Caco-2 (cell line): Measurements from ENCODE around the gene TAF4B. TPM values are rescaled to one million over a fixed set of nuclear protein-coding genes. Genes with fewer than 3 reads are reported as not detected.

Source experiments
- BruUV-seq: library from RNA; stranded (reverse); fragments of 400-500 nt; replicated peaks from 2 replicates; lab custom pipeline; 2021; lab: Mats Ljungman, UMichigan
- CTCF ChIA-PET: fragments of 300-600 bp; sonication (Branson Sonifier 250); formaldehyde crosslinking; loops from one replicate; lab custom pipeline; 2022; ENCODE audit warnings: antibody characterized with exemption; lab: Charles Lee
- POLR2A ChIA-PET: fragments of 300-600 bp; sonication (Branson Sonifier 250); formaldehyde crosslinking; loops from one replicate; lab custom pipeline; 2022; ENCODE audit warnings: antibody characterized with exemption; lab: Charles Lee
- DNase-seq, 2 experiments: peaks; one replicate each; pipeline versions ENCODE4 v3.0.0 to v3.0.0-alpha.2; 2020 to 2022
- H3K27me3 ChIP-seq: replicated peaks from 2 replicates; pipeline ENCODE4 v1.6.0; 2011; ENCODE audit warnings: low read length; ENCODE audit not compliant: control insufficient read depth, insufficient read depth
- H3K36me3 ChIP-seq: 2 replicates; pipeline ENCODE4 v1.5.1; 2011; ENCODE audit warnings: low read length; ENCODE audit not compliant: control insufficient read depth, insufficient read depth
- H3K4me1 ChIP-seq: fragments of 250-450 bp; sonication (Bioruptor Pico); 2 replicates; pipeline ENCODE4 v1.5.1; 2020; ENCODE audit warnings: mild to moderate bottlenecking
- H3K4me3 ChIP-seq: 2 replicates; pipeline ENCODE4 v1.5.1; 2011; ENCODE audit warnings: low read depth, mild to moderate bottlenecking, control low read depth, low read length
- H3K9me3 ChIP-seq: fragments of 250-450 bp; sonication (Bioruptor Pico); 2 replicates; pipeline ENCODE4 v1.5.1; 2020; ENCODE audit warnings: mild to moderate bottlenecking, moderate library complexity
- H3K27ac Mint-ChIP-seq: one replicate; pipeline ENCODE4 v1.8.0; 2022; ENCODE audit warnings: mixed read lengths; ENCODE audit not compliant: unreplicated experiment
- H3K27me3 Mint-ChIP-seq: one replicate; pipeline ENCODE4 v1.8.0; 2022; ENCODE audit warnings: mixed read lengths; ENCODE audit not compliant: insufficient read depth, unreplicated experiment
- H3K36me3 Mint-ChIP-seq: one replicate; pipeline ENCODE4 v1.8.0; 2022; ENCODE audit warnings: mild to moderate bottlenecking, mixed read lengths; ENCODE audit not compliant: insufficient read depth, unreplicated experiment
- H3K4me1 Mint-ChIP-seq: one replicate; pipeline ENCODE4 v1.8.0; 2022; ENCODE audit warnings: low read depth, mixed read lengths; ENCODE audit not compliant: unreplicated experiment
- H3K4me3 Mint-ChIP-seq: one replicate; pipeline ENCODE4 v1.8.0; 2022; ENCODE audit warnings: mild to moderate bottlenecking, moderate library complexity, mixed read lengths; ENCODE audit not compliant: unreplicated experiment
- H3K9me3 Mint-ChIP-seq: one replicate; pipeline ENCODE4 v1.8.0; 2022; ENCODE audit warnings: mixed read lengths; ENCODE audit not compliant: unreplicated experiment
- CTCF ChIP-seq, 2 experiments: fragments of 200-600 bp in 1 of 2; IDR thresholded peaks; 1 replicate in 1 of 2; 2 replicates in 1 of 2; pipeline versions ENCODE4 v1.5.1 to v1.8.0; 2011 to 2022; ENCODE audit warnings: antibody characterized with exemption in 1 of 2, control low read depth in 1 of 2, inconsistent platforms in 1 of 2, low read depth in 1 of 2, low read length in 1 of 2, mild to moderate bottlenecking in 1 of 2, moderate library complexity in 1 of 2; ENCODE audit not compliant: insufficient read depth in 1 of 2, severe bottlenecking in 1 of 2, unreplicated experiment in 1 of 2
- intact Hi-C: fragments of 100-400 bp; cut with micrococcal nuclease; formaldehyde crosslinking; loops from one replicate; pipeline ENCODE4 v1.10.0; 2022; ENCODE audit not compliant: unreplicated experiment
- total RNA-seq: library from RNA; stranded (reverse); gene quantifications from 2 replicates; pipeline ENCODE4 v1.2.3, GENCODE V29; 2022

Gene TAF4B
- total RNA-seq, 1 experiment from 2014 or later = 2.6 TPM

DNA sequence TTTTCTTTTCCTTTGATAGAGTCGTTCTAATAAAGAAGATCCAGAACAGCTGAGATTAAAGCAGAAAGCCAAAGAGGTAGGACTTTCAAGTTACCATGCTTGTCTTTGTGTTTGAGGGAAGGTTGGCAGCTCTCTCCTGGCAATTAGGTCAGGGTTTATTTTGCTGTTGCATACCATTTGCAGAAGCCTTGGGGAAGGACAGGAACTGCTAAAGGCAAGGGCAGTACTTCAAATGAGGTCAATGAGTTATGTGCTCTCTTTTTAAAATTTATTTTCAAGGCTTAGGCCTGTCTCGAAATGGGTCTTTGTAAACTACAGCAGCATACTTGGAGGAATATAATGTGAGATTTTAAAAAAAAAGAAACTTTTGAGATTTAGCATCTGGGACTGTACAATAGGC is 108.9 kb downstream of the TAF4B start:
- no peaks in the 10 kb centered on the region for H3K27me3 ChIP-seq
- no peaks in the 10 kb centered on the region for H3K36me3 Mint-ChIP-seq
- no peaks in the 10 kb centered on the region for H3K9me3 ChIP-seq
- no peaks in the 10 kb centered on the region for H3K4me1 ChIP-seq
- no peaks in the 10 kb centered on the region for H3K36me3 ChIP-seq
- H3K4me1 Mint-ChIP-seq = no peaks in the 10 kb centered on the region
- TF ChIP-seq CTCF (IDR thresholded peaks at IDR 0.05; ENCODE audit: insufficient read depth in 1 of 2, low read depth in 1 of 2, low read length in 1 of 2, severe bottlenecking in 1 of 2, unreplicated experiment in 1 of 2) = no peak
- H3K4me3 ChIP-seq = no peak overlapping the region
- DNase-seq = no peak
- ChIA-PET POLR2A (no interaction called here), CTCF (no interaction called here)
- no TSS peak for BruUV-seq
- H3K27ac Mint-ChIP-seq = no peak overlapping the region
- no peaks in the 10 kb centered on the region for H3K9me3 Mint-ChIP-seq
- H3K27me3 Mint-ChIP-seq = no peaks in the 10 kb centered on the region
- H3K4me3 Mint-ChIP-seq = no peak overlapping the region
- intact Hi-C loops = no loop called here

DNA sequence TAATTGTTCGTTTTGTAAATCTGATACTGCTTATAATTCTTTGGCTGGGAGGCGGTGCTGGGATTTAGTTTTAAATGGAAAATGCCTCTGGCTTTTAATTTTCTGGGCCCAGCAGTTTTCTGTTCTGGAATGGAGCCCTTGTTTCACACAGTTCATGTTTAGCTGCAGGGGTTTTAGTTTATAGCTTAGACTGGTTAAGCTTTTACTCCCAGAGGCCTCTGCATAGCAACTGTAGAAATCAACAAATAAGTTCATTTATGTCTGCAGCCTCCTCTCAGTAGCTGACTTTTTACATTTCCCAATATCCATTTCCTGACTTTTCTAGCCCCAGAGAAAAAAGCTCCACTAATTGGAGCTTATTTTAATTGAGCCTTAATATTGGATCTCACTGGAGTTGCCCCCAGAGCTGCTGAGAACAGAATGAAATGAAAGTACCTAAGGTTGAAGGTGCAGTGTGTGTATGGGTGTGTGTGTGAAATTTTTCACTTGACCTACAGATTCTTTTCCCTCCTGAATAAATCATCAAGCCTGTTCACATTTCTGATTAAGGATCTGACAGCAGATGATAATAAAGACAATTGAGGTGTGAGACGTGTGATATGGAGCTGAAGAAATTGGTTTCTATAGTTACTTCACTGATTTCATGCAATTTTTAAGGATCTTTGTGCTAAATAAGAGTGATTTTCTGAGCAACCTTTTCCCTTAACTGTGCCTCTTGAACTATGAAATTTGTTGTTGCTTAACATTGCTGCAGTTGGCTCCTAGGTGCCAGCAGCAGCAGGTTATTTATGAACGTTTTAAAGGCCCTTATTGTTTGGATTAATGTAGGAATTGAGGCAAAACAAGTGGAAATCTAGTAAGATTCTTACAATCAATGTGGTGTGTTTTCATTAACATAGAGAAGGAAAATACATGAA is 109.6 kb downstream of the TAF4B start:
- Mint-ChIP-seq H3K9me3 (no peaks in the 10 kb centered on the region), H3K36me3 (no peaks in the 10 kb centered on the region), H3K4me1 (no peaks in the 10 kb centered on the region), H3K27ac (no peak overlapping the region), H3K27me3 (no peaks in the 10 kb centered on the region), H3K4me3 (no peak overlapping the region)
- H3K27me3 ChIP-seq = no peaks in the 10 kb centered on the region
- intact Hi-C loops = no loop called here
- H3K4me3 ChIP-seq = no peak overlapping the region
- no peaks in the 10 kb centered on the region for H3K36me3 ChIP-seq
- TF ChIP-seq CTCF (IDR thresholded peaks at IDR 0.05; ENCODE audit: insufficient read depth in 1 of 2, low read depth in 1 of 2, low read length in 1 of 2, severe bottlenecking in 1 of 2, unreplicated experiment in 1 of 2) = no peak
- POLR2A ChIA-PET = no interaction called here
- no peak for DNase-seq
- CTCF ChIA-PET = no interaction called here
- H3K4me1 ChIP-seq = no peaks in the 10 kb centered on the region
- BruUV-seq = no TSS peak
- no peaks in the 10 kb centered on the region for H3K9me3 ChIP-seq

DNA sequence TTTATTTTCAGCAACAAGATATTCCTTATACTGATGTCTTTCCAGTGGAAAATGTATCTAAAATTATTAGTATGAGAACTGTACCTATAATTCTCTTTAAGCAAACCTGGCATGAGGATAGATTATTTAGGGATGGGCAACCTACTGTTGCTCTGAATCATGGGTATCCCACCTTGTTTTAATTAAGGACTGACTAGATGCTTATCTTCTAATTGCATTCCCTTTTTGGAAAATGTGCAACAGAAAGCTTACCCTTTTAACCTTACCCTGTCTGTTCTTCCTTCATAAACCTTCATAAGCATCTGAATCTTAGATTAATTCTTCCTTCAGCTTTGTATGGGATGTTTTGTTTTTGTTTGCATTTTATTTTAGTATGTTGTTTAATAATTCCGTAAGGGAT is 110.3 kb downstream of the TAF4B start:
- POLR2A ChIA-PET = no interaction called here
- H3K4me3 Mint-ChIP-seq = no peak overlapping the region
- H3K9me3 Mint-ChIP-seq = no peaks in the 10 kb centered on the region
- TF ChIP-seq CTCF (IDR thresholded peaks at IDR 0.05; ENCODE audit: insufficient read depth in 1 of 2, low read depth in 1 of 2, low read length in 1 of 2, severe bottlenecking in 1 of 2, unreplicated experiment in 1 of 2) = no peak
- intact Hi-C loops = no loop called here
- Histone ChIP-seq H3K4me3 (no peak overlapping the region), H3K27me3 (no peaks in the 10 kb centered on the region), H3K36me3 (no peaks in the 10 kb centered on the region), H3K9me3 (no peaks in the 10 kb centered on the region), H3K4me1 (no peaks in the 10 kb centered on the region)
- no TSS peak for BruUV-seq
- H3K27me3 Mint-ChIP-seq = no peaks in the 10 kb centered on the region
- no peaks in the 10 kb centered on the region for H3K4me1 Mint-ChIP-seq
- no peak overlapping the region for H3K27ac Mint-ChIP-seq
- no peaks in the 10 kb centered on the region for H3K36me3 Mint-ChIP-seq
- no peak for DNase-seq
- CTCF ChIA-PET = no interaction called here
